Kidney (tissue), 14 donors: ENCODE results near the gene PLCH1. TPM values are rescaled to one million over a fixed set of nuclear protein-coding genes. Genes with fewer than 3 reads are reported as not detected.

Source experiments
- DNase-seq, 5 donors: peaks; one replicate each; pipeline ENCODE4 v3.0.0-alpha.2; 2013 to 2020
- FAIRE-seq: peaks from 2 replicates; lab custom pipeline; 2012; peaks lifted over from hg19 to GRCh38; lab: Jason Lieb, UNC
- H3K27ac ChIP-seq, 2 donors: one replicate each; pipeline ENCODE4 v1.7.0; 2013; ENCODE audit warnings: low read depth in 2 of 2, low read length in 2 of 2, inconsistent platforms in 1 of 2
- H3K27me3 ChIP-seq: one replicate; pipeline ENCODE4 v1.7.1; 2013; ENCODE audit warnings: low read length, inconsistent platforms; ENCODE audit not compliant: control insufficient read depth, insufficient read depth
- H3K36me3 ChIP-seq, 3 donors: one replicate each; pipeline versions ENCODE4 v1.7.0 to v1.7.1; 2013; ENCODE audit warnings: low read length in 3 of 3, control low read depth in 1 of 3, inconsistent platforms in 1 of 3; ENCODE audit not compliant: insufficient read depth in 3 of 3, control insufficient read depth in 2 of 3
- H3K4me1 ChIP-seq, 3 donors: one replicate each; pipeline versions ENCODE4 v1.7.0 to v1.7.1; 2013; ENCODE audit warnings: low read length in 3 of 3, inconsistent platforms in 1 of 3, low read depth in 1 of 3; ENCODE audit not compliant: control insufficient read depth in 2 of 3, insufficient read depth in 2 of 3
- H3K4me3 ChIP-seq, 3 donors: one replicate each; pipeline versions ENCODE4 v1.7.0 to v1.8.1; 2013; ENCODE audit warnings: low read length in 3 of 3, control low read depth in 1 of 3, inconsistent platforms in 1 of 3
- H3K9ac ChIP-seq, 3 donors: one replicate each; pipeline versions ENCODE4 v1.7.0 to v1.7.1; 2013; ENCODE audit warnings: low read length in 3 of 3, control low read depth in 1 of 3, inconsistent platforms in 1 of 3
- H3K9me3 ChIP-seq, 3 donors: one replicate each; pipeline versions ENCODE4 v1.7.0 to v1.7.1; 2013; ENCODE audit warnings: low read length in 3 of 3, control low read depth in 1 of 3, inconsistent platforms in 1 of 3; ENCODE audit not compliant: control insufficient read depth in 2 of 3, insufficient read depth in 1 of 3
- intact Hi-C: fragments of 100-400 bp; cut with DNase I; formaldehyde crosslinking; loops from one replicate; pipeline ENCODE4 v1.11.1; 2022
- polyA plus RNA-seq: library from polyadenylated mRNA; stranded (reverse); fragments of 350-450 nt; fragmentation: Illumina TruSeq; extraction: RNeasy Lipid Tissue Mini Kit (QIAGEN cat#74804); gene quantifications from one replicate; pipeline ENCODE4 v1.2.3, GENCODE V29; 2014; ENCODE audit warnings: low read depth, low replicate concordance; ENCODE audit not compliant: insufficient read depth
- total RNA-seq: library from RNA; stranded (reverse); fragmentation: NEBNext Ultra II Directional; extraction: Animal tissue kit (Norgen Biotek cat#: 25700); gene quantifications from one replicate; pipeline ENCODE4 v1.2.1, GENCODE V29; 2021
- TF ChIP-seq, protein P1 (sequence below): IDR thresholded peaks from 3 replicates; pipeline ENCODE4 v1.5.1; 2012; ENCODE audit warnings: mild to moderate bottlenecking, moderate library complexity, borderline replicate concordance; ENCODE audit not compliant: insufficient read depth; ENCODE audit errors: extremely low read depth
- donor health status: control.
- donor health status: control.
- donor health status: control.
- donor health status: control.
- donor health status: control.
- donor health status: DM: yes; HTN: yes; CAD: no.
- donor health status: Normal renal cell carcinoma (clear cell type).

PLCH1 gene
- total and polyA plus RNA-seq, 2 donors from 2014 or later, result 1.6 to 9.6 TPM

DNA sequence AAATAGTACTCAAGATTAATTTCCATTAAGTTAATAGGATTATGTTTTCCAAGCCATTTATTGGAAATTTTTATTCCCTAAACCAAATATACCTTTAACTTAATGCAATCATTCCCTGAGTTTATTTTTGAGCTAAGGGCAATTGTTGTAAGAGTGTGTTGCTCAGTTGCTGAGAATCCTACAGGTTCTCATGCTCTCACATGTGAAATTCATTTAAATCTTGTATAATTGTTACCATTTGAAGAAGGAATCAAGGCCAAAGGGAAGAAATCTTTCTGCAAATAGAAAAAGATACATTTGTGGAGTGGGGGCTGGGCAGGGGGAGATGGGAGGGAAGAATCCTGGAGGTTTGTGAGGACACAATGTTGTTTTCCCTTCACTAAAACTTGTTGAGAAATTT is 248.7 kb downstream of the PLCH1 start:
- Histone ChIP-seq H3K9me3 (no peaks in the 10 kb centered on the region), H3K27ac (no peak overlapping the region), H3K36me3 (no peaks in the 10 kb centered on the region), H3K9ac (no peak overlapping the region), H3K4me3 (no peak overlapping the region), H3K27me3 (no peaks in the 10 kb centered on the region), H3K4me1 (no peaks in the 10 kb centered on the region)
- TF ChIP-seq, protein P1, sequence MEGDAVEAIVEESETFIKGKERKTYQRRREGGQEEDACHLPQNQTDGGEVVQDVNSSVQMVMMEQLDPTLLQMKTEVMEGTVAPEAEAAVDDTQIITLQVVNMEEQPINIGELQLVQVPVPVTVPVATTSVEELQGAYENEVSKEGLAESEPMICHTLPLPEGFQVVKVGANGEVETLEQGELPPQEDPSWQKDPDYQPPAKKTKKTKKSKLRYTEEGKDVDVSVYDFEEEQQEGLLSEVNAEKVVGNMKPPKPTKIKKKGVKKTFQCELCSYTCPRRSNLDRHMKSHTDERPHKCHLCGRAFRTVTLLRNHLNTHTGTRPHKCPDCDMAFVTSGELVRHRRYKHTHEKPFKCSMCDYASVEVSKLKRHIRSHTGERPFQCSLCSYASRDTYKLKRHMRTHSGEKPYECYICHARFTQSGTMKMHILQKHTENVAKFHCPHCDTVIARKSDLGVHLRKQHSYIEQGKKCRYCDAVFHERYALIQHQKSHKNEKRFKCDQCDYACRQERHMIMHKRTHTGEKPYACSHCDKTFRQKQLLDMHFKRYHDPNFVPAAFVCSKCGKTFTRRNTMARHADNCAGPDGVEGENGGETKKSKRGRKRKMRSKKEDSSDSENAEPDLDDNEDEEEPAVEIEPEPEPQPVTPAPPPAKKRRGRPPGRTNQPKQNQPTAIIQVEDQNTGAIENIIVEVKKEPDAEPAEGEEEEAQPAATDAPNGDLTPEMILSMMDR, result no peak
- DNase-seq (no peak), FAIRE-seq (no peak)
- intact Hi-C loops, result no loop called here

DNA sequence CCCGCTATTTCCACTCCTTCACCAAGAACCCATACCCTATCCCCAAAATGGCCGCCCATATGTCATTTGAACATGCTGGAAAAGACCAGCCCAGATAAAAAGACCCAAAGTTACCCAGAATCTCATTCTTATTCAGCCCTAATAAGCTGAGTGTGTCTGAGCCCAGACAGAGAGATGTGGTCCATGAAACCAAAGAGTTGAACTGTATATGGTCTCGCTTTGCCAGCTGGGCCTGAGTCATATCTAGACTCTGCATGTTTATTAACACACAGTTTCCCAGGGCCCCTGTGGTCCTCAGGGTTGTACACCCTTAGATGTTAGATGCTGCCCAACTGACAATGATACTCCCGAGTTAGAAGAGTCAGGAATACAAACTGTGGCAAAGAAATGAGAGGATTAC is 249.5 kb downstream of the PLCH1 start:
- Histone ChIP-seq H3K27ac (no peak overlapping the region), H3K9me3 (no peaks in the 10 kb centered on the region), H3K9ac (no peak overlapping the region), H3K27me3 (no peaks in the 10 kb centered on the region), H3K4me3 (no peak overlapping the region), H3K4me1 (no peaks in the 10 kb centered on the region), H3K36me3 (no peaks in the 10 kb centered on the region)
- TF ChIP-seq, protein P1, result no peak
- intact Hi-C loops, result no loop called here
- DNase-seq, result no peak
- FAIRE-seq, result no peak

DNA sequence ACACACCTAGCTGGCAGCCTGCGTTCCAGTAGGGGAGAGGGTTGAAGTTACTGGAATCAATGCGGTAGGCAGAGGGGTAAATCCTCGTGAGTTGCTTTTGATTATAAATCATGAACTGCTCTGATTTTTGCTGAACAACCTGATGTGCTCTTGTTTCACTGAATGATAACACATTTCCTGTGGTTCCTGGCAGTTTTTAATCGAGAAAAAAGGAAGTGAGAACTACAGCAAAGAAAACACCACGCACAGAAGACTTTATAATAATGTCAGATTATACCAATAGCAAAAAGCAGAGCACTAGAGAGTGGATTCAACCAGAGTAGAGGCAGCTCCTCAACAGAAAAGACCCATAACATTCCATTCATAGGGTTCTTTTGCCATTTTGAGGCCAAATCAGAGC is 250.5 kb downstream of the PLCH1 start:
- FAIRE-seq (no peak), DNase-seq (no peak)
- H3K4me1 ChIP-seq, result no peaks in the 10 kb centered on the region
- intact Hi-C loops, result no loop called here
- H3K27me3 ChIP-seq, result no peaks in the 10 kb centered on the region
- H3K4me3 ChIP-seq, result no peak overlapping the region
- no peak overlapping the region for H3K27ac ChIP-seq
- H3K9ac ChIP-seq, result no peak overlapping the region
- H3K36me3 ChIP-seq, result no peaks in the 10 kb centered on the region
- TF ChIP-seq, protein P1, result no peak
- H3K9me3 ChIP-seq, result no peaks in the 10 kb centered on the region

DNA sequence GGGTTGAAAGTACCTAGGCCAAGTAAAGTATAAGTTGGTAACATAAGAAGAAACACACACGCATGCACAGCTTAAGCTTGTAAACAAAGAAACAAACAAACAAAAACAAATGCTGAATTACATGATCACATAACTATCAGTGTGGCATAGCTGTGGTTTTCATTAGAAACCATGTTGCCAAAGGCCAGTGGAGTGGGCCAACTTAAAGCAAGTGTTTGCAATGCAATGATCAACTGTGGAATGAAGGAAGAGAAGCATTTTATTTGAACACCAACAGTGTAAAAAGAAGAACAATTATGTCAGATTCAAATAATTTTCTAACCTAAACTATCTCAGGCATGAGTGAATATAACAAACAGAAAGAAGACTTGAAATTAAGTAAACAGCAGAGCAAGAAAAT is 252.0 kb downstream of the PLCH1 start:
- TF ChIP-seq, protein P1, result no peak
- DNase-seq (no peak), FAIRE-seq (no peak)
- Histone ChIP-seq H3K4me3 (no peak overlapping the region), H3K27ac (no peak overlapping the region), H3K9me3 (no peaks in the 10 kb centered on the region), H3K9ac (no peak overlapping the region), H3K27me3 (no peaks in the 10 kb centered on the region), H3K36me3 (no peaks in the 10 kb centered on the region), H3K4me1 (no peaks in the 10 kb centered on the region)
- intact Hi-C loops, result no loop called here
